Right lobe of liver (tissue), 6 donors: ENCODE results near the gene PXDN. TPM values are rescaled to one million over a fixed set of nuclear protein-coding genes. Genes with fewer than 3 reads are reported as not detected.
A peak's percentile ranks its signal among the peaks of the same experiment; 100 is the strongest.

Experiments used
- ATAC-seq, 4 donors: fragments of 200-7000 bp; cut with Tn5 transposase; one replicate each; pipeline ENCODE4 v1.9.1; 2020; ENCODE audit warnings: mild to moderate bottlenecking in 4 of 4, moderate library complexity in 4 of 4
- DNase-seq, 3 donors: peaks; one replicate each; pipeline ENCODE4 v3.0.0-alpha.2; 2020
- H3K27ac ChIP-seq, 3 donors: fragments of 200-600 bp; one replicate each; pipeline ENCODE4 v1.8.0; 2022
- H3K27me3 ChIP-seq, 2 donors: fragments of 200-600 bp; one replicate each; pipeline ENCODE4 v1.8.0; 2022
- H3K36me3 ChIP-seq, 4 donors: fragments of 200-600 bp; sonication (generic) in 1 of 4; one replicate each; pipeline versions ENCODE4 v1.5.1 to v1.8.0; 2017 to 2022; ENCODE audit warnings: control low read depth in 1 of 4
- H3K4me1 ChIP-seq, 4 donors: fragments of 200-600 bp; sonication (generic) in 1 of 4; one replicate each; pipeline versions ENCODE4 v1.5.1 to v1.8.0; 2017 to 2022; ENCODE audit warnings: control low read depth in 1 of 4
- H3K4me3 ChIP-seq, 3 donors: fragments of 200-600 bp; one replicate each; pipeline ENCODE4 v1.8.0; 2022
- H3K9me3 ChIP-seq, 4 donors: fragments of 200-600 bp; sonication (generic) in 1 of 4; one replicate each; pipeline versions ENCODE4 v1.5.1 to v1.8.0; 2017 to 2022; ENCODE audit warnings: control low read depth in 1 of 4
- POLR2A ChIP-seq: fragments of 450-650 bp; IDR thresholded peaks from one replicate; pipeline ENCODE4 v1.6.1; 2017; ENCODE audit warnings: antibody characterized with exemption, mild to moderate bottlenecking
- WGBS: methylation state at CpG from one replicate; pipeline ENCODE4 v1.1.6; 2018; ENCODE audit warnings: low coverage, low lambda C conversion rate; ENCODE audit not compliant: insufficient coverage; ENCODE audit errors: missing lambda C conversion rate; 5-methylcytosine and 5-hydroxymethylcytosine counted together
- intact Hi-C, 2 donors: fragments of 100-400 bp; cut with DNase I; formaldehyde crosslinking; loops; one replicate each; pipeline versions ENCODE4 v1.11.2 to v1.14.1; 2022
- total RNA-seq, 6 experiments: library from RNA; depleted of rRNA in 2 of 6; stranded (reverse); fragments of >200 nt in 2 of 6; fragmentation: NEBNext Ultra II Directional in 3 of 6; extraction: Animal tissue kit (Norgen Biotek cat#: 25700) in 3 of 6; gene quantifications; one replicate each; pipeline versions ENCODE4 v1.1.0 to v1.2.4, GENCODE V29; 2016 to 2023
- TF ChIP-seq, protein P1 (sequence below), 4 donors: fragments of 200-600 bp in 3 of 4; fragments of 450-650 bp in 1 of 4; IDR thresholded peaks; one replicate each; pipeline versions ENCODE4 v1.5.1 to v1.8.0; 2016 to 2022; ENCODE audit warnings: antibody characterized with exemption in 4 of 4, mild to moderate bottlenecking in 2 of 4
- donor health status: DM: no; HTN: yes; CAD: no.
- donor health status: DM: no; HTN: no; CAD: no.
- donor health status: DM: no; HTN: no; CAD: no.
- donor health status: DM: no; HTN: yes; CAD: no.
- donor health status: DM: no; HTN: yes; CAD: no.

PXDN gene
- total RNA-seq, 6 experiments from 2014 or later: 5.5 to 21.0 (median 11.4) TPM

DNA sequence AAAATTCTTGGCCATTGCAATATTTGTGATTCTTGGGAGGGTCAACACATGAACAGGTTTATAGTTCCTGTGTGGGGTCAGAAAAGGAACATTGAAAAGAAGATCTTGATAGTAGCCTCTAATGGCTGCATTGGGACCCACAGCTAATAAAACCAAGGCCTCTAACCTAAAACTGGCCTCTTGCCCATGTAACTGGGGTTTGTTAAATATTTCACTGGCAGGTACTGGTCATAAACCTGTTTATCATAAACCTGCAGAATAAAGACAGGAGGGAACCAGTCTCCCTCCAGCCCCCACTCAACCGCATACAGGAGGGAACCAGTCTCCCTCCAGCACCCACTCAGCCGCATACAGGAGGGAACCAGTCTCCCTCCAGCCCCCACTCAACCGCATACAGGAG is 125.3 kb downstream of the PXDN start:
- no peak for TF ChIP-seq POLR2A
- TF ChIP-seq, protein P1, sequence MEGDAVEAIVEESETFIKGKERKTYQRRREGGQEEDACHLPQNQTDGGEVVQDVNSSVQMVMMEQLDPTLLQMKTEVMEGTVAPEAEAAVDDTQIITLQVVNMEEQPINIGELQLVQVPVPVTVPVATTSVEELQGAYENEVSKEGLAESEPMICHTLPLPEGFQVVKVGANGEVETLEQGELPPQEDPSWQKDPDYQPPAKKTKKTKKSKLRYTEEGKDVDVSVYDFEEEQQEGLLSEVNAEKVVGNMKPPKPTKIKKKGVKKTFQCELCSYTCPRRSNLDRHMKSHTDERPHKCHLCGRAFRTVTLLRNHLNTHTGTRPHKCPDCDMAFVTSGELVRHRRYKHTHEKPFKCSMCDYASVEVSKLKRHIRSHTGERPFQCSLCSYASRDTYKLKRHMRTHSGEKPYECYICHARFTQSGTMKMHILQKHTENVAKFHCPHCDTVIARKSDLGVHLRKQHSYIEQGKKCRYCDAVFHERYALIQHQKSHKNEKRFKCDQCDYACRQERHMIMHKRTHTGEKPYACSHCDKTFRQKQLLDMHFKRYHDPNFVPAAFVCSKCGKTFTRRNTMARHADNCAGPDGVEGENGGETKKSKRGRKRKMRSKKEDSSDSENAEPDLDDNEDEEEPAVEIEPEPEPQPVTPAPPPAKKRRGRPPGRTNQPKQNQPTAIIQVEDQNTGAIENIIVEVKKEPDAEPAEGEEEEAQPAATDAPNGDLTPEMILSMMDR (IDR thresholded peaks at IDR 0.05): no peak
- no peaks in the 10 kb centered on the region for H3K27me3 ChIP-seq
- no peaks in the 10 kb centered on the region for H3K36me3 ChIP-seq
- H3K4me3 ChIP-seq: no peak overlapping the region
- no peaks in the 10 kb centered on the region for H3K4me1 ChIP-seq
- no CpG with 5 or more reads among the region's 3 CpGs for WGBS
- ATAC-seq: no peak
- no peak for DNase-seq
- intact Hi-C loops: no loop called here
- H3K27ac ChIP-seq: no peak overlapping the region
- H3K9me3 ChIP-seq: no peaks in the 10 kb centered on the region

DNA sequence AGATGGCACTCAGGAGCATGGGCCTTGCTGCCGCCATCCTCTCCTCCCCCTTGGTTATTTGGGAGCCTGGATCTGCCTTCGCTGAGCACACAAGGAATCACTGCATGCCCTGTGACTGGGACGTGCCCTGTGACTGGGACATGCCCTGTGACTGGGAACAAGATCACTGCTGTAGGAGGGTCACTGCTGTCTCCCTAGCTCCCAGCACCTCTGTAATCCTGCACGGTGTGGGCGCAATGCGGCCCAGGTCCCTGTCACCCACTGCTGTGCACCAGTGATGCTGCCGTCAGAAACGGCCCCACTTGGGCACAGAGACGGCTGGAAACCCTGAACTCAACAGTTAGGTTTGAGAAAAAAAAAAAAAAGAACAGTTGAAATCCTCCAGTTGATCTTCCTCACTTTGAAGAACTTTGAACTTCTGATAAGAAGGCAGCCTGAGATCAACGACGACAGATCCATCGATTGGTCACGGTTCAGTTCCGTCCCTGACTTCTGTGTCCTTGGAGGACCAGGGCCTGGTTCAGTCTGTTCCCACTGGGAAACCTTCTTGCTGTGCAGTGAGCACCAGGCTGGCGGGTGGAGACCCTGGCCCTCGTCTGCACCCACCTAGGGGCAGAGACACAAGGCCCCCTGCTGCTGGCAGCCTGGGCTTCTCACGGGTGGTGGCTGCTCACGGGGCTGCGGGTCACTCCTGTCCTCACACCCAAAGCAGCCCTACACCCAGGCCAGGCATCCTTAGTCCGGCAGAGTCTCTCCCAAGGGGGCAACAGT is 125.9 kb downstream of the PXDN start:
- no peaks in the 10 kb centered on the region for H3K36me3 ChIP-seq
- H3K27ac ChIP-seq: no peak overlapping the region
- no peaks in the 10 kb centered on the region for H3K27me3 ChIP-seq
- 41% methylated on average over 8 of the region's 20 CpGs for WGBS
- peak in 1 of 3 donors; percentile 36 for DNase-seq
- H3K4me3 ChIP-seq: no peak overlapping the region
- intact Hi-C loops: no loop called here
- no peaks in the 10 kb centered on the region for H3K4me1 ChIP-seq
- H3K9me3 ChIP-seq: no peaks in the 10 kb centered on the region
- TF ChIP-seq, protein P1 (IDR thresholded peaks at IDR 0.05): no peak
- TF ChIP-seq POLR2A: no peak
- no peak for ATAC-seq

DNA sequence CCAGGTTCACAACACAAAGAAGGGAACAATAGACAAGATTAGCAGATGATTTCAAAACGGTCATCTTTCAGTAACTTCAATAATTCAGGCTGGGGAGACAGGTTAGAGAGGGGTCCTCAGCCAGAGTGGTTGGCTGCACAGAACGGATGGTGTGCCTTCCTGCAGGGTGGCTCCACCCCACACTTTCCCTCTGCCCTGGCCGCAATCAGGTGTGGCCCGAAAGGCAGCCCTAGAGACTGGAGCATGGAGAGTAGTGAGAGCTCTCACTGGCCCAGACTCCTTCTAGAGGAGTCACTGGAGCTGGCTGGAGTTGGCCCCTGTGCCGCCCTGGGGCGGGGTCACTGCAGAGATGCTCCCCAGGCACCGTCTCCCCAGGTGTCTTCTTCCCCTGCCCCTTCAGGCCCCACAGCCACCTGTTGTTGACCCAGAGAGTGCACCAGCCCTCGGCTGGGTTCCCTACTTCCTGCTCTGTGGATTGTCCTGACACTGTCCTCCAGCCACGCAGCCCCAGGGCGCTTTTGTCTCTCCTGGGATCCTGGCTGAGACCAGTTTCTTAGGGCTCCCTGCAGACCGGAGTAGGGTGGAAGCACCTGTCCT is 126.8 kb downstream of the PXDN start:
- 70% methylated on average over 4 of the region's 11 CpGs for WGBS
- Histone ChIP-seq H3K27ac (no peak overlapping the region), H3K36me3 (no peaks in the 10 kb centered on the region), H3K4me1 (no peaks in the 10 kb centered on the region), H3K27me3 (no peaks in the 10 kb centered on the region), H3K9me3 (no peaks in the 10 kb centered on the region), H3K4me3 (no peak overlapping the region)
- DNase-seq (peak in 1 of 3 donors; percentile 42), ATAC-seq (peak in 1 of 4 donors; percentile 17)
- intact Hi-C loops: no loop called here
- TF ChIP-seq, protein P1 (IDR thresholded peaks at IDR 0.05): no peak
- no peak for TF ChIP-seq POLR2A

DNA sequence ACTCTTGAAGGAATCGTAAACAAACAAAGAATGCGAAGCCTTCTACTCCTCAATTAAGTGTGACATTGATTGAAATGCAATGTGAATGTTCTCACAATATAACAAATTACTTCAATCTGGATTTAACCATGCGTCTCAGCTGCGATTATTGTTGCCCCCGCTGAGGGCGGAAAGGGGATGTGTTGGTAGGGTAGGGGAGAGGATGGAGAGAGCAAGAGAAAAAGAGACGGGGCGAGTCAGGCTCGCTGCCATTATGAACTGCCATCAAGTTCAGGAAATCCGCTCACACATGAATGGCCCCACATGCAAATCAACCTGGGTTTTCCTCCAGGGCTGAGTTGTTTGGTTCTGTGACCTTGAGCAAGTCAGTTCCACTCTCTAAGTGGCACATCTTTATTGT is 129.8 kb downstream of the PXDN start:
- no peak for ATAC-seq
- H3K36me3 ChIP-seq: no peaks in the 10 kb centered on the region
- no peak for DNase-seq

More for the DNA sequence above, 129.8 kb downstream of the PXDN start:
- Histone ChIP-seq H3K4me1 (no peaks in the 10 kb centered on the region), H3K27ac (no peak overlapping the region), H3K27me3 (no peaks in the 10 kb centered on the region), H3K9me3 (no peaks in the 10 kb centered on the region), H3K4me3 (no peak overlapping the region)
- WGBS: 36% methylated on average over 8 of the region's 10 CpGs
- TF ChIP-seq, protein P1 (IDR thresholded peaks at IDR 0.05): no peak
- no peak for TF ChIP-seq POLR2A
- intact Hi-C loops: no loop called here
